ENCODE data around the gene ARHGAP24. TPM values are rescaled to one million over a fixed set of nuclear protein-coding genes. Genes with fewer than 3 reads are reported as not detected.

The ARHGAP24 gene
- total and polyA plus RNA-seq, 4 donors, result 1.8 to 15.2 (median 3.3) TPM

DNA sequence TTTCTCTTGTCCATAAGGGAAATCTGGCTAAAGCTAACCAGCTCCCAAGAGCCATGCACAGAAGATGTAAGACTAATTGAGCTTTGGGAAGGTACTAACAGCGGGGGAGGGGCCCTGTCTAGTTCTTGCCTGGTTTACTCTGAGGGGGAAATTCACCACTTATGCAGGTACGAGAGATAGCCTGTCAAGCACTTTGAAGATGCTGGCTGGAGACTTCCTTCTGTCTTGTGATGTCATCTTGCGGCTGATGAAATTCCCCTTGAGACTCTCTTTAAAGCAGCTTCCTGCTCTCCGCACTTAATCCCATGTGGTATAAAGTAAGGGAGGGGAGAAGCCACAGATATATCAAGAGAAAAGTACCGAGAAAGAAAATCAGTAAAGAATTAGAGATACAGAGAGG, 539.6 kb downstream of the ARHGAP24 start:
- TF ChIP-seq, protein P1, sequence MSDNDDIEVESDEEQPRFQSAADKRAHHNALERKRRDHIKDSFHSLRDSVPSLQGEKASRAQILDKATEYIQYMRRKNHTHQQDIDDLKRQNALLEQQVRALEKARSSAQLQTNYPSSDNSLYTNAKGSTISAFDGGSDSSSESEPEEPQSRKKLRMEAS (IDR thresholded peaks at IDR 0.05), result no peak
- no peak for TF ChIP-seq RAD21 (IDR thresholded peaks at IDR 0.05)
- TF ChIP-seq, protein P2, sequence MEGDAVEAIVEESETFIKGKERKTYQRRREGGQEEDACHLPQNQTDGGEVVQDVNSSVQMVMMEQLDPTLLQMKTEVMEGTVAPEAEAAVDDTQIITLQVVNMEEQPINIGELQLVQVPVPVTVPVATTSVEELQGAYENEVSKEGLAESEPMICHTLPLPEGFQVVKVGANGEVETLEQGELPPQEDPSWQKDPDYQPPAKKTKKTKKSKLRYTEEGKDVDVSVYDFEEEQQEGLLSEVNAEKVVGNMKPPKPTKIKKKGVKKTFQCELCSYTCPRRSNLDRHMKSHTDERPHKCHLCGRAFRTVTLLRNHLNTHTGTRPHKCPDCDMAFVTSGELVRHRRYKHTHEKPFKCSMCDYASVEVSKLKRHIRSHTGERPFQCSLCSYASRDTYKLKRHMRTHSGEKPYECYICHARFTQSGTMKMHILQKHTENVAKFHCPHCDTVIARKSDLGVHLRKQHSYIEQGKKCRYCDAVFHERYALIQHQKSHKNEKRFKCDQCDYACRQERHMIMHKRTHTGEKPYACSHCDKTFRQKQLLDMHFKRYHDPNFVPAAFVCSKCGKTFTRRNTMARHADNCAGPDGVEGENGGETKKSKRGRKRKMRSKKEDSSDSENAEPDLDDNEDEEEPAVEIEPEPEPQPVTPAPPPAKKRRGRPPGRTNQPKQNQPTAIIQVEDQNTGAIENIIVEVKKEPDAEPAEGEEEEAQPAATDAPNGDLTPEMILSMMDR (IDR thresholded peaks at IDR 0.05; ENCODE audit: low read depth, low read length, missing input control), result no peak
- no peak for TF ChIP-seq SP1 (IDR thresholded peaks at IDR 0.05)
- TF ChIP-seq, protein P3, sequence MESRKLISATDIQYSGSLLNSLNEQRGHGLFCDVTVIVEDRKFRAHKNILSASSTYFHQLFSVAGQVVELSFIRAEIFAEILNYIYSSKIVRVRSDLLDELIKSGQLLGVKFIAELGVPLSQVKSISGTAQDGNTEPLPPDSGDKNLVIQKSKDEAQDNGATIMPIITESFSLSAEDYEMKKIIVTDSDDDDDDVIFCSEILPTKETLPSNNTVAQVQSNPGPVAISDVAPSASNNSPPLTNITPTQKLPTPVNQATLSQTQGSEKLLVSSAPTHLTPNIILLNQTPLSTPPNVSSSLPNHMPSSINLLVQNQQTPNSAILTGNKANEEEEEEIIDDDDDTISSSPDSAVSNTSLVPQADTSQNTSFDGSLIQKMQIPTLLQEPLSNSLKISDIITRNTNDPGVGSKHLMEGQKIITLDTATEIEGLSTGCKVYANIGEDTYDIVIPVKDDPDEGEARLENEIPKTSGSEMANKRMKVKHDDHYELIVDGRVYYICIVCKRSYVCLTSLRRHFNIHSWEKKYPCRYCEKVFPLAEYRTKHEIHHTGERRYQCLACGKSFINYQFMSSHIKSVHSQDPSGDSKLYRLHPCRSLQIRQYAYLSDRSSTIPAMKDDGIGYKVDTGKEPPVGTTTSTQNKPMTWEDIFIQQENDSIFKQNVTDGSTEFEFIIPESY (IDR thresholded peaks at IDR 0.05), result no peak
- TF ChIP-seq GABPA (IDR thresholded peaks at IDR 0.05 in 1 of 2, conservative IDR thresholded peaks at IDR 0.05 in 1 of 2), result no peak
- TF ChIP-seq HNF4A (conservative IDR thresholded peaks at IDR 0.05), result no peak
- TF ChIP-seq FOXA2 (IDR thresholded peaks at IDR 0.05), result no peak
- no peak for TF ChIP-seq NR2F2 (IDR thresholded peaks at IDR 0.05)
- TF ChIP-seq EGR1 (IDR thresholded peaks at IDR 0.05; ENCODE audit: low read depth in 2 of 2), result no peak
- no peak for TF ChIP-seq RXRA (IDR thresholded peaks at IDR 0.05)
- no peak for TF ChIP-seq FOXA1 (IDR thresholded peaks at IDR 0.05)
- TF ChIP-seq JUND (IDR thresholded peaks at IDR 0.05), result no peak
- TF ChIP-seq YY1 (IDR thresholded peaks at IDR 0.05), result no peak
- TF ChIP-seq, protein P4, sequence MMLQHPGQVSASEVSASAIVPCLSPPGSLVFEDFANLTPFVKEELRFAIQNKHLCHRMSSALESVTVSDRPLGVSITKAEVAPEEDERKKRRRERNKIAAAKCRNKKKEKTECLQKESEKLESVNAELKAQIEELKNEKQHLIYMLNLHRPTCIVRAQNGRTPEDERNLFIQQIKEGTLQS (IDR thresholded peaks at IDR 0.05), result no peak
- no peak for TF ChIP-seq TAF1 (conservative IDR thresholded peaks at IDR 0.05)
- no peak for TF ChIP-seq HNF4G (IDR thresholded peaks at IDR 0.05)

DNA sequence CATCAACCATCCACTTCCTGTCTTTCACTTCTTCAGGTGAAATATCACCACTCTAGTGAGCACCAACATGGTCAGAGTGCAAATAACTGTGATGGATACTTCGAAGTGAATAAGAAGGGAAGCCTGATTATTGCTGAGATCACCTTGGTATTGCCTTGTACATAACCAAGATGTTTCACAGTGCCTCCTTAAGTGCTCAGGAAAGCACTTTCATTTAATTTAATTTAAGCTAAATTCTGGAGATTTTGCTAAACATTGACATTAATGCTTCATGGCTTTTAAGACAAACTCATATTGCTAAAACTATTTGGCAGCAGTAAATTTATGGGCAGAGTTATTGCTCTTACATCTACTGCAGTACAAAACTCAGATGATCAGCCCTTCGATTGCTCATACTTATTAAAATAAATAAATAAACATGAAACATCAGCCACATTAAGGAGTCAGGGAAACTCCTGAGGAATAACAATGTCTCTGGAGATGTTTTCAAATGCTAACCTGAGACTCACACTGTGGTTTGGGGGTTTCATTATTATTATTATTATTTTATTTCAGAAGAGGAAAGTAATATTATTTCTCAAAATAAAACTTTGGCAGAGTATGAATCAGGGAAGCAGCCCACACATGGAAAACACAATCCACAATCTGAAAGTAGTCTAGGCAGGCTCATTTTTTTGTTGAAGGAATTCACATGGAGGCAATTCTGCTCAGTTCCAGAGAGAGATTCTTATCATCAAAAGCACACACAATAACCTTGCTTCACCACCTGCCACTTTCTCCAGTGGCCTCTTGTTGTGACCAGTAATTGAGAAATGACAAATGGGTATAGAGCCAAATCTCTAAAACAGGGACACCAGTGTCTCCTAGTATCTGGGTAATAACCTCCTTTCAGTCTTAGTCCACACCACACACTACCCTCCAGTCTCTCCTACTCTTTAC, 540.7 kb downstream of the ARHGAP24 start:
- no peak for TF ChIP-seq GABPA (IDR thresholded peaks at IDR 0.05 in 1 of 2, conservative IDR thresholded peaks at IDR 0.05 in 1 of 2)
- no peak for DNase-seq (ENCODE audit: low spot score)
- WGBS, result 74% methylated on average over 2 of the region's 2 CpGs
- Histone ChIP-seq H3K9me3 (ENCODE audit: control insufficient read depth in 4 of 4, low read length in 3 of 4) (no peaks in the 10 kb centered on the region), H3K4me3 (ENCODE audit: low read depth in 1 of 3, low read length in 3 of 3) (no peak overlapping the region), H3K36me3 (ENCODE audit: control insufficient read depth in 4 of 4, insufficient read depth in 3 of 4, low read depth in 1 of 4, low read length in 3 of 4) (no peaks in the 10 kb centered on the region), H3K27ac (ENCODE audit: low read depth in 1 of 2, low read length in 2 of 2) (no peak overlapping the region), H3K27me3 (ENCODE audit: control insufficient read depth in 4 of 4, insufficient read depth in 4 of 4, low read length in 3 of 4) (no peaks in the 10 kb centered on the region), H3K9ac (ENCODE audit: low read depth in 1 of 2, low read length in 2 of 2) (no peak overlapping the region), H3K4me1 (ENCODE audit: control insufficient read depth in 4 of 4, insufficient read depth in 4 of 4, low read length in 3 of 4) (no peaks in the 10 kb centered on the region)

More for the DNA sequence above, 539.6 kb downstream of the ARHGAP24 start:
- DNase-seq (ENCODE audit: low spot score), result no peak
- no peak overlapping the region for H3K27ac ChIP-seq (ENCODE audit: low read depth in 1 of 2, low read length in 2 of 2)
- H3K4me1 ChIP-seq (ENCODE audit: control insufficient read depth in 4 of 4, insufficient read depth in 4 of 4, low read length in 3 of 4), result no peaks in the 10 kb centered on the region
- H3K36me3 ChIP-seq (ENCODE audit: control insufficient read depth in 4 of 4, insufficient read depth in 3 of 4, low read depth in 1 of 4, low read length in 3 of 4), result no peaks in the 10 kb centered on the region
- H3K4me3 ChIP-seq (ENCODE audit: low read depth in 1 of 3, low read length in 3 of 3), result no peak overlapping the region
- H3K9me3 ChIP-seq (ENCODE audit: control insufficient read depth in 4 of 4, low read length in 3 of 4), result no peaks in the 10 kb centered on the region
- no peaks in the 10 kb centered on the region for H3K27me3 ChIP-seq (ENCODE audit: control insufficient read depth in 4 of 4, insufficient read depth in 4 of 4, low read length in 3 of 4)
- no peak overlapping the region for H3K9ac ChIP-seq (ENCODE audit: low read depth in 1 of 2, low read length in 2 of 2)
- WGBS, result 83% methylated on average over 5 of the region's 5 CpGs

Measured in liver (tissue), 9 donors.